Fibroblast of mammary gland (primary cell): Measurements from ENCODE around the gene TRIM37.

Experiments used
- DNase-seq: peaks from one replicate; pipeline ENCODE4 v3.0.0-alpha.2; 2010; ENCODE audit warnings: low read depth
- H3K4me3 ChIP-seq: 2 replicates; pipeline ENCODE4 v1.5.1; 2011; ENCODE audit warnings: low read depth, mild to moderate bottlenecking, low read length, moderate library complexity; ENCODE audit not compliant: control insufficient read depth
- TF ChIP-seq, protein P1 (sequence below): conservative IDR thresholded peaks from 2 replicates; pipeline ENCODE4 v1.5.1; 2011; ENCODE audit warnings: low read depth, low read length, inconsistent platforms; ENCODE audit not compliant: control insufficient read depth, insufficient read depth

Gene TRIM37, protein sequence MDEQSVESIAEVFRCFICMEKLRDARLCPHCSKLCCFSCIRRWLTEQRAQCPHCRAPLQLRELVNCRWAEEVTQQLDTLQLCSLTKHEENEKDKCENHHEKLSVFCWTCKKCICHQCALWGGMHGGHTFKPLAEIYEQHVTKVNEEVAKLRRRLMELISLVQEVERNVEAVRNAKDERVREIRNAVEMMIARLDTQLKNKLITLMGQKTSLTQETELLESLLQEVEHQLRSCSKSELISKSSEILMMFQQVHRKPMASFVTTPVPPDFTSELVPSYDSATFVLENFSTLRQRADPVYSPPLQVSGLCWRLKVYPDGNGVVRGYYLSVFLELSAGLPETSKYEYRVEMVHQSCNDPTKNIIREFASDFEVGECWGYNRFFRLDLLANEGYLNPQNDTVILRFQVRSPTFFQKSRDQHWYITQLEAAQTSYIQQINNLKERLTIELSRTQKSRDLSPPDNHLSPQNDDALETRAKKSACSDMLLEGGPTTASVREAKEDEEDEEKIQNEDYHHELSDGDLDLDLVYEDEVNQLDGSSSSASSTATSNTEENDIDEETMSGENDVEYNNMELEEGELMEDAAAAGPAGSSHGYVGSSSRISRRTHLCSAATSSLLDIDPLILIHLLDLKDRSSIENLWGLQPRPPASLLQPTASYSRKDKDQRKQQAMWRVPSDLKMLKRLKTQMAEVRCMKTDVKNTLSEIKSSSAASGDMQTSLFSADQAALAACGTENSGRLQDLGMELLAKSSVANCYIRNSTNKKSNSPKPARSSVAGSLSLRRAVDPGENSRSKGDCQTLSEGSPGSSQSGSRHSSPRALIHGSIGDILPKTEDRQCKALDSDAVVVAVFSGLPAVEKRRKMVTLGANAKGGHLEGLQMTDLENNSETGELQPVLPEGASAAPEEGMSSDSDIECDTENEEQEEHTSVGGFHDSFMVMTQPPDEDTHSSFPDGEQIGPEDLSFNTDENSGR

DNA sequence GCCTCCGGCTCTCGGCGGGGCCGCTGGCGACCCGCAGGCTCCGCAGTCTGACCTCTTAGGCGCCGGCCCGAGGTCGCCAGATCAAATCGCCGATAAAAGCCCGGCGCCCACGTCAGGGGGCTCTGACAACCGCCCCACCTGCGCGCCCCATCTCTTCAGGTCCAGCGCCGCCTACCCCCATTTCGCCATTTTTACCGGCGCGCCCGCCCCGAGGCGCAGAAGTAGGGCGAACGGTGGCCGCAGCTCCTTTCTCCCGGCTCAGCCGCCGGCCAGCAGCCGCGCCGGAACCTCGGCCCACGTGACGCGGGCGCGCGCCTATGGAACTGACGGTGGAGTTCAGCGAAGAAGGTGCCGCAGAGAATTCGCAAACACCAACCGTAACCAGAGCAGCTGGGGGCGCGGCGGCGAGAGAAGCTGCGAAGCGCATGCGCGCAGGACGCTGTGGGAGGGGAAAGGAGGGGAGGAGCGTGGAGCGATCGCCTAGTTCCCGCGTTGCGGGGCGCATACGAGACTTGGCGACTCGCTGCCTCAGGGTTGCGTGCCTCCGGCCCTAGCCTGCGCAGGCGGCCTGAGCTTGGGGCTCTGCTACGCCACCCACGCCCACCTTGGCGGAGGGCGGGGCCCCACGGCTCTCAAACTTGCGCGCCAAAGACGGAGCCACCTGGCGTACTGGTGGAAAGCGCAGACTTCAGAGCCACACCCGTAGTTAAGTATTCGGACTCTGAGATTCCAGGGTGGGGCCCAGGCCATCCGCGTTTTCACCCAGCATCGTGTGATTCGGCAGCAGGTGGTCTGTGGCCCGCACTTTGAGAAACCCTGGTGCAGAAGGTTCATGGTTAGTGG lies at the start of gene TRIM37:
Gene TRIM37 (minus strand): TSS at position 418 of the 843 bp plus-strand sequence. CDS start 419 bp downstream, outside the sequence.
- peak within 1 kb of the TSS; percentile 93 for H3K4me3 ChIP-seq
- peak; percentile 98 for DNase-seq
- TF ChIP-seq, protein P1, sequence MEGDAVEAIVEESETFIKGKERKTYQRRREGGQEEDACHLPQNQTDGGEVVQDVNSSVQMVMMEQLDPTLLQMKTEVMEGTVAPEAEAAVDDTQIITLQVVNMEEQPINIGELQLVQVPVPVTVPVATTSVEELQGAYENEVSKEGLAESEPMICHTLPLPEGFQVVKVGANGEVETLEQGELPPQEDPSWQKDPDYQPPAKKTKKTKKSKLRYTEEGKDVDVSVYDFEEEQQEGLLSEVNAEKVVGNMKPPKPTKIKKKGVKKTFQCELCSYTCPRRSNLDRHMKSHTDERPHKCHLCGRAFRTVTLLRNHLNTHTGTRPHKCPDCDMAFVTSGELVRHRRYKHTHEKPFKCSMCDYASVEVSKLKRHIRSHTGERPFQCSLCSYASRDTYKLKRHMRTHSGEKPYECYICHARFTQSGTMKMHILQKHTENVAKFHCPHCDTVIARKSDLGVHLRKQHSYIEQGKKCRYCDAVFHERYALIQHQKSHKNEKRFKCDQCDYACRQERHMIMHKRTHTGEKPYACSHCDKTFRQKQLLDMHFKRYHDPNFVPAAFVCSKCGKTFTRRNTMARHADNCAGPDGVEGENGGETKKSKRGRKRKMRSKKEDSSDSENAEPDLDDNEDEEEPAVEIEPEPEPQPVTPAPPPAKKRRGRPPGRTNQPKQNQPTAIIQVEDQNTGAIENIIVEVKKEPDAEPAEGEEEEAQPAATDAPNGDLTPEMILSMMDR, result no peak

DNA sequence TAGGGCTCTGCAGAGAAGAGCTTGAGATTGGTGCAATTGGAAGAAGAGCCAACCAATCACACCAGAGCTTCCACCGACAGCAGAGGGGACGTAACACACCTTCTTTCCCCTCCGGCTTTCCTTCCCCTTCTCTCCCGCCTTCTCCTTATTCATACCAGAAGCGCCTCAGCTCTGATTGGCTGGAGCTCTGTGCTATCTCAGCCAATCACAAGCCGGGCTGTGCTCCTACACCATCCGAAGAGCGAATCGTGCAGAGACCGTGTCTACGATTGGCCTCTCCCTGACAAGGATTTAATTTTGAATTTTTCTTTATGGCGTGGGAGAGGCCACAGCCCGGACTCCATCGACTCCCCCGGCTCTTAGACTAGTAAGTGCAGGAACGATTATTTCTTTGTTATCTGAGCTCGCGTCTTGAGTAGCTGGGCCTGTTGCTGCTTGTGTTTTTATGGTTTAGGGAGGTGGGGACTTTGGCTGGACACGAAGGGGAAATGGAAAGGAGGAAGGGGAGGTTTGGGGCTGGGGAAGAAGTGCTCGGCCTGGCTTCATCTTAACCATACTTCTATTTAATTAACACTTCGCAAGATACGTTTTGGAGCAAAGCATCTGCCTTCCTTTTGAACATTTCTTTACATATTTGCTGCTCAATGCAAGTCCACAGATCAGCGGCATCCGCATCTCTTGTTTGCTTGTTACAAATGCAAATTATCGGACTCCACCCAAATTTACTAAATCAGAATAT lies 48.9 kb upstream of the TRIM37 start, which contains the start of gene PRR11:
Gene PRR11 (plus strand): TSS at position 308 of the 739 bp plus-strand sequence. CDS start 14,007 bp downstream, outside the sequence.
- peak; percentile 100 for DNase-seq
- peak within 1 kb of the TSS; percentile 88 for H3K4me3 ChIP-seq
- TF ChIP-seq, protein P1, result no peak

DNA sequence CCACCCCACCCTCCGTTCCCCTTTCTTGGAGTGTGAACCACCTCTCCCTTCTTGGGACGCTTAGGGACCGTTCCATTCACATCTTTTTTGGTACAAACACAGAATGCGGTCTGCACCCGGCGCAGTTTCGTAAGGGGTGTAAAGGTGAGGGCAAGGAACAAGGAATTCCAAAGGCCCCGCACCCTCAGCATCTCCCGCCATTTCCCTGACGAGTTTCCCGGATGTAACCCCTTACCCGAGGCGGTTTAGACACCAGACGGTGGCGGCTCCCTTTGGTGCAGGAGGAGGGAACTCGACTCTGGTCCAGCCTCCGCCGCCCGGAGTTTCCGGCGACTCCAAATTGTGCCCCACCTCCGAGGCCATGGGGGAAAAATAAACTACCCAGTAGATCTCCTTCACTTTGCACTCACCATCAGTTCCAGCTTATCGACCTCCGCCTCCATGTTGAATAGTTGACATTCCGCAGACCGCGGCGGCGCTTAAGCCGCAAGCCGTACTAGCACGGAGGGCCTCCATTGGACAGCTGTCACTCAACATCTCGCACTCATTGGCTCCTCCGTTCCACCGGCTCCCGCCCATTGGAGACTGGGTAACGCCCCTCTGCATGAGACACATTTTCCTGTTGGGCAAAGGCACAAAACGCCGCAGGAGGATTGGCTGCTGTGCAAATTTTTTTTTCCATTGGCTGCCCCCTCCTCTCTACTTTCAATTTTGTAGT lies 48.2 kb upstream of the TRIM37 start, which contains the start of gene SKA2:
Gene SKA2 (minus strand): TSS at position 466 of the 718 bp plus-strand sequence. CDS start 23 bp downstream, at position 443.
- TF ChIP-seq, protein P1, result no peak
- peak within 1 kb of the TSS; percentile 88 for H3K4me3 ChIP-seq
- no peak for DNase-seq

DNA sequence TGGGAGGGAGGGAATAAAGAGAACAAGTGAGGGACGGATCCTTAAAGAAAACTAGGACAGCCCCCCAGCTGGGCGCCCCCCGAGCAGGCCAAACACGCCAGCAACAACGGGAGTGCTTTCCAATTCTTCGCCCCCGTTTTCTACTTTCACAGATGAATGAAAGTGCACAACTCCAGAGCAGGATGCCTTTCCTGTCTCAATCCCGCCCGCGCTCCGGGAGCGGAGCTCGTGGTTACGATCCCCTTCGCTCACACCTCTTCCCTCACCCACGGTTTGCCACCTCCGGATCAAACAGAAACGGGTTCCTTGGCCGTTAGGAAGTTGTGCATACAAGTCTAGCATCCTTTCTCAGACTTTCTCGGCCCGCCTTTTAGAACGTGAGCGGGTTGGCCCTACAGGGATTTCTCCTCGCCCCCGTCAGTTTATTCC lies 47.6 kb upstream of the TRIM37 start:
- H3K4me3 ChIP-seq, result peak overlapping the region; percentile 88
- peak; percentile 50 for DNase-seq
- TF ChIP-seq, protein P1, result no peak

DNA sequence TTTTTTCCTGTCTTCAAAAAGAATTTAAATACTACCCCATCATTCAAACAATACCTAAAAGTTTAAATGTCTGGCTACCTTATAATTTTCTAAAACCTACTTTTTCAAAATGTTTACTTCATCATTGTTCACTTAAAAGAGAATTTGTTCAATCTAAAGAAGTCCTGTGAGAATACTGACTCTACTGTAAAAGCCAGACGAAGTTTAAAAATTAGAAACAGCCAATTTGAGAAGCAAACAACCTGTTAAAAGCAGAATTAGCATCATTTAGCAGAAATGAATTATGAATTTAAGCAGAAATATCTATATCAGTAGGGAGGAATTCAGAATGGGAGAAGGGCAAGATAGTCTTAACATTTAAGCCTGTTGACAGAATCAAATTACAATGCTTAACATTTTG lies 46.2 kb upstream of the TRIM37 start:
- no peak for DNase-seq
- TF ChIP-seq, protein P1, result no peak
- peak overlapping the region; percentile 88 for H3K4me3 ChIP-seq
